GM06990 (cell line): ENCODE results near the gene PARD6G.
A peak's percentile ranks its signal among the peaks of the same experiment; 100 is the strongest.

Experiments
- DNase-seq: peaks from one replicate; pipeline ENCODE4 v3.0.0-alpha.2; 2011; ENCODE audit not compliant: insufficient read length; ENCODE audit errors: extremely low read depth
- H3K27me3 ChIP-seq: replicated peaks from 2 replicates; pipeline ENCODE4 v1.6.0; 2011; ENCODE audit warnings: low read length; ENCODE audit not compliant: control insufficient read depth, insufficient read depth
- H3K36me3 ChIP-seq: 2 replicates; pipeline ENCODE4 v1.5.1; 2011; ENCODE audit warnings: low read length; ENCODE audit not compliant: control insufficient read depth, insufficient read depth
- H3K4me3 ChIP-seq: replicated peaks from 2 replicates; pipeline ENCODE4 v1.5.1; 2011; ENCODE audit warnings: low read depth, mild to moderate bottlenecking, control low read depth, low read length
- CTCF ChIP-seq: IDR thresholded peaks from 2 replicates; pipeline ENCODE4 v1.5.1; 2011; ENCODE audit warnings: low read length, control low read depth, mild to moderate bottlenecking, inconsistent platforms; ENCODE audit not compliant: insufficient read depth, poor library complexity, severe bottlenecking

Gene PARD6G

GRCh38 chr18:80204142-80204541 lies 43.2 kb downstream of the PARD6G start:
- DNase-seq = no peak
- no peaks in the 10 kb centered on the region; the same call in 1 of the 2 replicates for H3K27me3 ChIP-seq
- H3K36me3 ChIP-seq = no peaks in the 10 kb centered on the region
- no peak overlapping the region for H3K4me3 ChIP-seq
- no peak for TF ChIP-seq CTCF

- DNase-seq = no peak
- H3K36me3 ChIP-seq = no peaks in the 10 kb centered on the region
- no peaks in the 10 kb centered on the region; the same call in 1 of the 2 replicates for H3K27me3 ChIP-seq
- H3K4me3 ChIP-seq = no peak overlapping the region
- no peak for TF ChIP-seq CTCF
Observed at GRCh38 chr18:80203249-80203648, 44.1 kb downstream of the PARD6G start.

GRCh38 chr18:80202264-80202998 lies 44.9 kb downstream of the PARD6G start:
- no peaks in the 10 kb centered on the region for H3K36me3 ChIP-seq
- peak overlapping the region; percentile 0; the same call in 1 of the 2 replicates for H3K4me3 ChIP-seq
- H3K27me3 ChIP-seq = no peaks in the 10 kb centered on the region; the same call in 1 of the 2 replicates
- TF ChIP-seq CTCF = no peak
- DNase-seq = peak; percentile 75

GRCh38 chr18:80201739-80202138 lies 45.6 kb downstream of the PARD6G start:
- Histone ChIP-seq H3K36me3 (no peaks in the 10 kb centered on the region), H3K4me3 (no peak overlapping the region)
- no peak for DNase-seq

GRCh38 chr18:80200932-80201672 lies 46.2 kb downstream of the PARD6G start:
- no peak for TF ChIP-seq CTCF
- H3K4me3 ChIP-seq = no peak overlapping the region
- no peaks in the 10 kb centered on the region for H3K36me3 ChIP-seq
- DNase-seq = no peak
- H3K27me3 ChIP-seq = no peaks in the 10 kb centered on the region; the same call in 1 of the 2 replicates

More at GRCh38 chr18:80201739-80202138, 45.6 kb downstream of the PARD6G start:
- H3K27me3 ChIP-seq = no peaks in the 10 kb centered on the region; the same call in 1 of the 2 replicates
- TF ChIP-seq CTCF = no peak
